Measurements from ENCODE around the gene RGS10. TPM values are rescaled to one million over a fixed set of nuclear protein-coding genes. Genes with fewer than 3 reads are reported as not detected.

The RGS10 gene
- total RNA-seq, 1 donor from 2014 or later: 4.8 TPM

GRCh38 chr10:119503821-119504220 lies 38.7 kb downstream of the RGS10 start:
- intact Hi-C loops (cut with DNase I): no loop called here
- DNase-seq: no peak
- no peak for ATAC-seq (ENCODE audit: poor library complexity)

- no peak for ATAC-seq (ENCODE audit: poor library complexity)
- intact Hi-C loops (cut with DNase I): no loop called here
- no peak for DNase-seq
Measured at GRCh38 chr10:119502618-119503155, 39.8 kb downstream of the RGS10 start.

- DNase-seq: no peak
- no peak for ATAC-seq (ENCODE audit: poor library complexity)
- intact Hi-C loops (cut with DNase I): no loop called here
Measured at GRCh38 chr10:119502209-119502608, 40.3 kb downstream of the RGS10 start.

DNA sequence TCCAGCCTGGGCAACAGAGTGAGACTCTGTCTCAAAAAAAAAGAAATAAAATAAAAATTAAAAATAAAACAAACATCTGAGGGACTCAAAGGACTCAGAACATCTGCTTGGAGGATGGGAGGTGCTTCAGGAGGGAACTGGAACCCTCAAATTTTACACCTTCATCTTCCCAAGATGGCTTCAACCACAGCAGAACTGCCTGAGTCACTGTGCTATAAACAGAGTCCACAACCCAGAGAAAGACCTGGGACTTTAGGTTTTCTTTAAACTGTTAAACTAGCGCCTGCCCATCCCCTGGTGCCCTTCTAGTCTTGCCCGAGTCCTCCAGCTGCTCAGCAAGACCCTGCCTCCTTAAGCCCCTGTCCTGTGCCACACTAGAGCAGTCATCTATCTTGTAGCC lies 40.8 kb downstream of the RGS10 start:
- intact Hi-C loops (cut with DNase I): no loop called here
- DNase-seq: no peak
- ATAC-seq (ENCODE audit: poor library complexity): no peak

DNA sequence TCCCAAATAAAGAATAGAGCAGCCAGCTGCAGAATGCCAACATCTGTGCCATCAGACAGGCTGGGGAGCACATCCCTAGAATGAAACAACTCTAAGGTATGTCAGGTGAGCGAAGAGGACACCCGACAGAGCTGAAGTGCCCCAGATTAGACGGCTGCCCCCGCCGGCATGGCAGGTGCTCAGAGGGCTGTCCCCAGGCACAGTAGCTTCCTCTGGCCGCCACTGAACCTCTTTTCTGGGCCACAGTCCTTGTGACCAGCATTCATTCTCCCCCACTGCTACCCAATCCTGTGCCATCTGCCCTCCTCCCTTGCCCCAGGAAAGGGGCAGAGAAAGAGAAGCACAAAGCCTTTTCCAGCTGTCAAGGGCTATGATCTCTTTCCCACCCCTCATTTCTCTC lies 41.7 kb downstream of the RGS10 start:
- no peak for DNase-seq
- no peak for ATAC-seq (ENCODE audit: poor library complexity)
- intact Hi-C loops (cut with DNase I): no loop called here

DNA sequence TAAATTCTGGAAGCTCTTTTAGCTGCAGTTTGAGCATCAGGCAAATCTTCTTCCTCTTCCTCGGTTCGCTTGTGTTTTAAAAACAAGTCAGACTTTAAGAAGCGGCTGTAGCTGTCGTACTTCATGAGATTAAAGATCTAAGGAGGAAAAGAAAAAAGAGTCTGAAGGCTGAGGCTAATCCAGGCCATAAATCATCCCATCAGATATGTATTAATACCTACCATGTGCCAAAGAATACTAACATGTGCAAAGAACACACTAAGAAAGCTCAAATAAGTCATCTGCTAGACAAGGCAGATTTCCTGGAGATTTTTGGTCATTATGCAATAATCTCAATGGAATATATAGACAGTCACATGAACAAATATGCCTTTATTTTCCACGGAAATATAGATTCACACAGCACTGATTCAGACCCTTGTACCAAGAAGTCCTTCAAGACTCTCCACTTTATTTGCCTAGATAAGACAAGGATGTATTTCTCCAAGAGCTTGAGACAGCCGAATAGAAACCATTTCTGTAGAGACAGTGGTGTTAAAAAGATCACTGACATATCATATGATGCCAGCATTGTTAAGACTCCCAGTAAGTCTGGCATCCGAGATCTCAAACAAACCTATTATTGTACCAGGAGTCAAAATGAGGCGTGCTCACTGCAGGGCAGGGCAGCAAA lies 42.3 kb downstream of the RGS10 start:
- intact Hi-C loops (cut with DNase I): no loop called here
- DNase-seq: no peak
- no peak for ATAC-seq (ENCODE audit: poor library complexity)

GRCh38 chr10:119499677-119500002 lies 42.9 kb downstream of the RGS10 start:
- DNase-seq: no peak
- no peak for ATAC-seq (ENCODE audit: poor library complexity)
- intact Hi-C loops (cut with DNase I): no loop called here

- no peak for DNase-seq
- intact Hi-C loops (cut with DNase I): no loop called here
- ATAC-seq (ENCODE audit: poor library complexity): no peak
Measured at GRCh38 chr10:119498889-119499676, 43.4 kb downstream of the RGS10 start.

GRCh38 chr10:119497243-119497642 lies 45.3 kb downstream of the RGS10 start:
- no peak for ATAC-seq (ENCODE audit: poor library complexity)
- intact Hi-C loops (cut with DNase I): no loop called here
- DNase-seq: no peak

- DNase-seq (no peak), ATAC-seq (ENCODE audit: poor library complexity) (no peak)
- intact Hi-C loops (cut with DNase I): no loop called here
Measured at GRCh38 chr10:119496273-119496672, 46.2 kb downstream of the RGS10 start.

GRCh38 chr10:119495545-119495944 lies 47.0 kb downstream of the RGS10 start:
- intact Hi-C loops (cut with DNase I): no loop called here
- DNase-seq (no peak), ATAC-seq (ENCODE audit: poor library complexity) (no peak)

DNA sequence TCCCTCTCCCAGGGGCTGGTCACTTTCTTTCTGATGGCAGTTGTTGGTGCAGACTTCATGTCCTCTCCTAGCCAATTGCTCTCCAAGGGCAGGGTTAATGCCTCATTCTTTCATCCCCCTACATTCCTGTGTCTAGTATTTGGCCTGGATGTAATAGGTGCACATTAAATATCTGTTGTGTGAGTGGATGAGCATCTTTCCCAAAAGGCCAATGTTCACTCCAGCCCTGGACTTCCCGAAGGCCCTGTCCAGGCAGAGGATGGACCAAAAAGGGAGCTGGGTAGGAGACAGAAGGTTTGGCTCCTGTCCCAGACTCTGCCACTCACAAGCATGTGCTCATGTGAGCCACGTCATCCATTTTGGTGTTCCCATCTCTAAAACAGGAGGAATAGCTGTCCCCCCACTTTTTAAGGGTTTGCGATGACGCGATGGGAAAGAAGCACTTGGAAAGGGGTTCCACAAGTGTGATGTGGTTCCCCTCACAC lies 47.5 kb downstream of the RGS10 start:
- intact Hi-C loops (cut with DNase I): no loop called here
- no peak for ATAC-seq (ENCODE audit: poor library complexity)
- no peak for DNase-seq

DNA sequence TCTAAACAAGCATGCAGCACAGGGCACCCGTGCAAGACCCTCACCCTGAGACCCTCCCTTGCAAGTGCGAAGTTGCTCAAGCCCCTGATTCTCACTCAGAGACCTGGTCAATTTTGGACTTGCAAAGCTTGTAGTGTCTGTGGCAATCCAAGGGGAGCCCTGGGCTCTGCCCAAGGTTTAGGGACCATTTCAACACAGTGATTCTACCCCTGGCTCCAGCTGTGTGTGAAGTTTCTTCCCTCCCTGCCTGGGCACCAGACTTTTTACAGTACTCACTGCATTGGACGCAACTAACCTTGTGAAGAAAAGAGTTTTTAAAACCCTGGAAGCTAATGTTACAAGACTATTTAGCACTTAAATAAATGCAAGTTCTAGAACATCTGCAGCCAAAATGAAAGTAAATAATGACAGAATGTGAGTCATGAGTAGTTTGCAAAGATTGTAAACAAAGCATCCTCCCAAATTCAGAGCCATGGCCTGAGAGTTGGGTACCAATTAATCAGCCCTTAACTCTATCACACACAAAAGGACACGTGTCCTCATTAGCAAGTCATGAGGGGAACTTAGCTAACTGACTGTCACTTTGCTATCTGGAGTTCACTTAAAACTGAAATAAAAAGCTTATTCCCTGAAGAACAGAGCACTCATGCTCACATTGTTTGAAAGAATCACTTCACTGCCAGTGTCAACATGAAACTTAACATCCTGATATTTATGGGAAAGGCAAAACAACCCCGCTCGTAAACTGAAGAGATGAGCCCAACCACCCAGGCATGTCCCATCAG lies 48.1 kb downstream of the RGS10 start:
- ATAC-seq (ENCODE audit: poor library complexity) (no peak), DNase-seq (no peak)
- intact Hi-C loops (cut with DNase I): no loop called here

DNA sequence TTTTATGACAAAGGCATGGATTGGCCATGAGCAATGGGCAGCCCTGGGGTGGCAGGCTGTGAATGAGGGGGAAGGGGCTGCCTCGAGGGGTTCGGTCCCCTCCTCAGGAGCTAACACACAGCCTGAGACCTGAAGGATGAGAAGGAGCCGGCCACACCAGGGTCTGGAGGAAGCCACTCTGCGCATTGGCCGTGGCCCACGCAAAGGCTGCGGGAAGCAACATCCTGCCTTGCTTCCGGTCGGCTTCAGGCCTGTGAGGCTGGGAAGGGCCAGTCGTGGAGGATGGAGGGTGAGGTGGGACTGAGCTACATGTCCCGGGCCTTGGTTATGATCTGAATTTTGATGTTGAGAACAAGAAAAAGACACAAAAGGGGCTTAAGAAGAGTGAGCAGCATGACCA lies 49.4 kb downstream of the RGS10 start:
- ATAC-seq (ENCODE audit: poor library complexity): no peak
- intact Hi-C loops (cut with DNase I): no loop called here
- no peak for DNase-seq

DNA sequence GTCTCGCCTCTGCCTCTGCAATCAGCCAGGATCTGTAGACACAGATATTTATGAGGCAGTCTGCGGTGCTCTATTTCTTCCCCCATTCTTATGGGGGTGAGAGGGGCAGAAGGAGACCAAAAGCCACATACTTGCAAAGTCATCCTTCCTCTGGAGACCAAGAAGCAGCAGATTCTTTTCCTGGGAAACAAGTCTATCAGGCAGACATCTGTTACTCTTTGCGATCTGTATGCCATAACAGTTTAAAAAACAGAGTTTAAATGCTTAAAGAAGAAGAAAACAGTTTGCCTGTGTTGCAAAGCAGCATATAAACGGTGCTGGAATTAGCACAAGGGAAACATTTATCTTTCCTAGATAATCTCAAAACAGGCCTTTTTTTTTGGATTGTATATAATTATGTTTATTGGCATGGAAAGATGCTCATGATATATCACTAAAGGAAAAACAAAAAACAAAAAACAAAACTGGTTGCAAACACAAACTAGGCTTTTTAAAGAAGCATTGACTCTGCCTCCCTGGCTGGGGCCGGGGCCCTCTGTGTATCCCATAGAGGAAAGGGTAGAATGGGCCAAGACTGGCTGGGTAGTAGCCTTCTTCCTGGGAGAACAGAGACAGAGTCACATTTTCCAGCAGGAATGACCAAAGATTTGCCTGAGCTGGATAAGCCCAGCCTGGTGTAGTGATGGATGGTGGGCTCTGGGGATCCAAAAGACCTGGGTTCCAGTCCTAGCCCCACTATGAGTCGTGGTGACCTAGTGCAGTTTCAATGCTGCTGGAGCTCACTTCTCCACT lies 50.4 kb downstream of the RGS10 start:
- ATAC-seq (ENCODE audit: poor library complexity) (no peak), DNase-seq (no peak)
- intact Hi-C loops (cut with DNase I): no loop called here

- DNase-seq (no peak), ATAC-seq (ENCODE audit: poor library complexity) (no peak)
- intact Hi-C loops (cut with DNase I): no loop called here
Measured at GRCh38 chr10:119489991-119490326, 52.6 kb downstream of the RGS10 start.

DNA sequence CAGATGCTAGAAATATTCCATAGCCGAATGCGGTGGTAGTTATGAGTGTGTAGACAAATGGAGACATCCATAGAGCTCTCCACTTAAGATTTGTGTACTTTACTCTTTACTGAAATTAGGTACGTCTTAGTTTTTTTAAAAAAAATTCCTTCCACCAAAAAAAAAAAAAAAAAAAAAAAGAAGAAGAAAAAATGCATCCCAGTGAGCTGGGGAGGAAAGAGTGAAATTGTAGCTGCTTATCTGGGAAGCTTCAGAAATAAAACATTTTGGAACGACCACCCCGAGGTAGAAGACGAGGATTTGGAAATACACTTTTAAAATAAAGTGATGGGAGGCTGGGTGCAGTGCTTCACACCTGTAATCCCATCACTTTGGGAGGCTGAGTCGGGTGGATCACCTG lies 53.8 kb downstream of the RGS10 start:
- no peak for ATAC-seq (ENCODE audit: poor library complexity)
- DNase-seq: no peak
- intact Hi-C loops (cut with DNase I): no loop called here

DNA sequence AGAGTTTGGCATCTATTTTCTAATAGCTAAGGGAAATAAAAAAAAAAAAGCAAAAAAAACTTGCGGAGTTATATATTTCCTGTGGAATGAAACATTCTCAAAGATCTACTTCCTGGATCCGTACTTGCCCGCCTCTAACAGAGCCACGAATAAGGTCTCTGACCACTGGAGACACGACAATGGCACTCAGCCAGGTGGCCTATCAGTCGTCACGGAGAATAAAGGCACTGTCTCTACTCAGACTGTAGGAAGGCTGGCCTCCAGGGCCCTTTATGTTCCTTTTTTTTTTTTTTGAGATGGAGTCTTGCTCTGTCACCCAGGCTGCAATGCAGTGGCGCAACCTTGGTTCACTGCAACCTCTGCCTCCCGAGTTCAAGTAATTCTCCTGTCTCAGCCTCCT lies 58.7 kb downstream of the RGS10 start:
- intact Hi-C loops (cut with DNase I): no loop called here
- DNase-seq (no peak), ATAC-seq (ENCODE audit: poor library complexity) (no peak)

GRCh38 chr10:119483001-119483400 lies 59.5 kb downstream of the RGS10 start:
- DNase-seq (no peak), ATAC-seq (ENCODE audit: poor library complexity) (no peak)
- intact Hi-C loops (cut with DNase I): no loop called here
